Epithelial cell of esophagus (primary cell): ENCODE results near the gene NADK.
A peak's percentile ranks its signal among the peaks of the same experiment; 100 is the strongest.
"Not testable (repeated sequence)": the region's sequence is repeated elsewhere in the genome, so short reads cannot be mapped to it uniquely, and the experiment has no call there.

Experiments used
- DNase-seq: peaks from one replicate; pipeline ENCODE4 v3.0.0; 2010; ENCODE audit warnings: low read depth
- H3K4me3 ChIP-seq: 2 replicates; pipeline ENCODE4 v1.5.1; 2011; ENCODE audit warnings: mild to moderate bottlenecking, low read length, control low read depth
- CTCF ChIP-seq: IDR thresholded peaks from 2 replicates; pipeline ENCODE4 v1.5.1; 2011; ENCODE audit warnings: low read depth, mild to moderate bottlenecking, low read length, control low read depth, inconsistent platforms; ENCODE audit not compliant: insufficient read depth; ENCODE audit errors: missing control alignments

Gene NADK

GRCh38 chr1:1732381-1732780 lies 45.9 kb downstream of the NADK start:
- no peak overlapping the region for H3K4me3 ChIP-seq
- no peak for DNase-seq
- TF ChIP-seq CTCF: no peak

- TF ChIP-seq CTCF: no peak
- no peak overlapping the region for H3K4me3 ChIP-seq
- DNase-seq: no peak
Observed at GRCh38 chr1:1730870-1731269, 47.4 kb downstream of the NADK start.

GRCh38 chr1:1730230-1730629 lies 48.0 kb downstream of the NADK start:
- H3K4me3 ChIP-seq, DNase-seq: not testable (repeated sequence)

- not testable (repeated sequence) for DNase-seq, H3K4me3 ChIP-seq
Observed at GRCh38 chr1:1729116-1729816, 49.0 kb downstream of the NADK start.

DNA sequence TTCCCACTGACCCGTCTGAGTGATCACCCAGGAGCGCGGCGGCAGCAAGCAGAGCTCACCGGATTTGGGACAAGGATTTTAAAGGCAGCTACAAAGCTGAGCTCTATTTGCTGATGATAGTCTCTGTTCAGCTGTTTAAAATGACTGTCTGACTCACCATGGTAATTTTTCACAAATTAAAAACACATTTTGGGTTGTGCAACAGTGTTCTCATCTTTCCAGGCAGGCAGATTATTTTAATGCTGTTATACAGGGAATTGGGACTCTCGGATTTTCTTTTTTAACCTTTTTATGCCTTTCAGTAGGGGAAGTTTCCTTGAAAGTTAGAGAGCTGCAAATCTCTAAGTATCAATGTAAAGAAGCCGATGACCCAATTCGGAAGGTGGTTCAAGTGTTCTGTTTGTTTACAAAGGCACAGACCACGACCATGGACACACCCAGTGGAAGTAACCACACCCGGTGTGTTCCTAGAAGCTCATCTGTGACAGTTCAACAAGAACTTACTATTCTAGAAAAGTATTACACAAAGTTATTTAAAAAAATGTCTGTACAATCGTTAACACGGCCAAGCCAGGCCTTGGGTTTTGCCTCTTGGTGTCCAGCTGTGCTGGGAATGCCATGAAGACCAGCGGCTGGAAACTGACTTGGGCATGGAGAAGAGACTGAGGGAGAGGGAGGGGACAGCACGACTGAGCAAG lies 49.8 kb downstream of the NADK start:
- peak; percentile 53 for DNase-seq

DNA sequence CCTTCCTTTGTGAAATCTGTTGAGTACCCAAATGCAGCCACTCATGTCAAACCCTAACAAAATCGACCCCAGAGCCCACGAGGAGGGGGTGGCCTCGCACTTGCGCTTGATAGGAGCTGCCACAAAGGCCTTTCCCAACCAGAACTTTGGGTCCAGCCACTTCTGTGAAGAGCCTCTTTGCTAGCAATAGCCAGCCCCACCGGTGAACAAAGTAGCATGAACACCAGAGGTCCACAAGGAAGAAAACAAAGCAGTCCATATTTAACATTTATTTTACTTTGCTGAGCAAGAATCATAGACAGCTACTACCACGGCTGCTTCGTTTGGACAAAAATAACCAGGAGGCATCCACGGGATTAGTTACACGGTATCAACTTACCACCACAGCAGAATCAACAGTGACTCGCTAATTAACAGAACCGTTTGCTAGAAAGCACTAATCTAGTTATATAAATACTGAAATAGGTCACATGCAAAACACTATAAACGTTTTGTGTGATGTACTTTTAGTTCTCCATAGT lies 51.1 kb downstream of the NADK start:
- H3K4me3 ChIP-seq, DNase-seq: not testable (repeated sequence)

More for the DNA sequence above, 49.8 kb downstream of the NADK start:
- not testable (repeated sequence) for H3K4me3 ChIP-seq

GRCh38 chr1:1726088-1726487 lies 52.2 kb downstream of the NADK start:
- not testable (repeated sequence) for DNase-seq, H3K4me3 ChIP-seq

DNA sequence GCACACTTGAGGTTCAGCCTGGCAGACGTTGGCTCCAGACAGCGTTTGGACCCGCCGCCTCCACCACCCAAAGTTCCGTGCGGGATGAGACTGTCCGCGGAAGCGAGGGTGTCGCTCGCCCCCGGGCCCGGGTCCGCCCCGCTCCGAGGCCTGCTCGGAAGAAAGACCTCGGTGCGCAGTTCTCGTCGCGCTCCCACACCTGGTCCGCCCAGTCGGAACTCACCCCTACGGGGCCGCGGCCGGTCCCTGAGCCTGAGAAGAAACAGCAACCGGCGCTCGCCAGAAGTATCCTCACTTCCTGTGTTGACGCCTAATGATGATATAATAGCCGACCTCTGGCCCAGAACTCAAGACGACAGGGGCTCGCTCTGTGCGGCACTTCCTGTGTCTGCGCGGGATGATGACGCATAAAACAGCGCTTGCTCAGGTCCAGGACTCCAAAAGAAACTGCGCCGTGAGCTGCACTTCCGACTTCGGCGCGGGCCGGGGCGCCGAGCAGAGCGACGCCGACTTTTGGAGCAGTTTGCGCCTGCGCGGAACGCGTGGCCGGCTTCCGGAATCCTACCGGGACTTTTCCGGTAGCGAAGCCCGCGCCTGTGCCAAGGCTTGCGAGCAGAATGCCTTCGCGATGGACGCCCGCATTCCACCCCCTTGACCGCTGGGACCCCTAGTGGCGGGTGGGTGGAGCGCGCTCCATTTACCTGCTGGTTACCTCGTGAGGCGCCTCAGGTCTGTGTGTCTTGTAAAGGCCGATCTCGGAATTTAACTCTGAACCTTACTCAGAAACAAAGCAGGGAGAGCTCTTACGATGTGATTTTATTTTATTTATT lies 54.0 kb downstream of the NADK start, which contains the start of gene CDK11A:
TSS of gene CDK11A (minus strand) at position 323 of the 830 bp plus-strand sequence. CDS start 1,539 bp downstream, outside the sequence.
- TF ChIP-seq CTCF: peak; percentile 6
- peak; percentile 100 for DNase-seq
- peak within 1 kb of the TSS; percentile 60 for H3K4me3 ChIP-seq

DNA sequence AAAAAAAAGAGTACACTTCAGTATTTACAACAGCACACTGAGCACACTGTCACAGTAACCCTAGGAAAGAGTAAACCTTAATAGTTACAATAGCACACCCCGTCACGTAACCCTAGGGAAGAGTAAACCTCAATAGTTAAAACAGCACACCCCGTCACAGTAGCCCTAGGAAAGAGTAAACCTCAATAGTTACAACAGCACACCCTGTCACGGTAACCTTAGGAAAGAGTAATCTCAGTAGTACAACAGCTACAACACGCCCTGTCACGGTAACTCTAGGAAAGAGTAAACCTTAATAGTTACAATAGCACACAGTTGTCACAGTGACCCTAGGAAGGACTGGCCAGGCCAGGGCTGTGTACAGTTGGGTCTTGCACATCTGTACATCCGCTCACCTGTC lies 57.1 kb downstream of the NADK start:
- H3K4me3 ChIP-seq: no peak overlapping the region
- no peak for DNase-seq
- no peak for TF ChIP-seq CTCF

DNA sequence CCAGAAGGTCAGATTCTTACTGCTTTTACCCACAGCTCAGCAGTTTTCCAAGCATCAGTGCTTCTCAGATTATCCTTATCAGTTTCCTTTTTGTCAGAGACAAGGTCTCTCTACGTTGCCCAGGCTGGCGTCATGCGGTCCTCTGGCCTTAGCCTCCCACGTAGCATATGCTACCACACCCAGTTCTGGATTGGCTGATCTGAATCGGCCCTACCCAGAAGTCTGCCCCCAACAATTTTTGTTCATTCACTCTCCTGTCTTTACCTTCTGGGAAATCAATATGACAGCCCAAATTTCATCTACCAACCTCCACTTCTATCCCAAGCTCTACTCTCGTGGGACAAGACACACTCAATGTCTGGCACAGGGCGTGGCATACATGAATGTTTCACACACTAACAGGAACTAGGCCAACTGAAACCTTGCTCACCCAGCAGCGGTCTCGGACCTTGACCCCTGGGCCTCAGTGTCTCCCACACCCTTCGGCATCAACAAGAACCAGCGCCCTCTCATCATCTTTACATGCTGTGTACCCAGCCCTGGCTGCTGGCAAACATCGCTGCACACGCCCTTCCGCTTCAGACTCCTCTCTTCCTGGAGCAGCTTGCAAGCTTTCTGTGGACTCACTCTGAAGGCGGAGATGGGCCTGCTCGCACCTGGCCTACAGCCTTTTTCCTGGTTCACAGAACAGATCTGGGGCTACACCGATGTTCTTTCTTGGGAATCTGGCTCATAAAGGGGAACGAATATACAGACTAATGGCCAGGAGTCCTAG lies 63.0 kb downstream of the NADK start:
- not testable (repeated sequence) for H3K4me3 ChIP-seq, DNase-seq

DNA sequence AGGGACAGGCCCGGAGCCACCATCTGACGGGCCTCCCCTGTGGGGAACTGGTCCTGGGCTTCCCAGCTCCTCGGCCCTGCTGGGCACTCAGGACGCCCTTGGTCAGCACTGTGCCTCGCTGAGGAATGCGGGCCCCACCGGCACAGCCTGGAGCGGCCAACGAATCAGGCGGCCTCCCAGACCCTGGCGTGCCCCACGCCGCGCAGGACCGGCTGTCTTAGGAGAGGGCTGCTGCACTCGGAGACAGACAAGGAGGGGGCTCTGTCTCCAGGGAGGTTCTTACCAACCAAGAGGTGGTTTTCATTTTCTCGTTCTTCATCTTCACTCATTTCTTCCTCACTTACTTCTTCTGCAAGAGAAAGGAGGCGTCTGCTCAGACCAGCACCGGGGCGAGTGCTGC lies 70.4 kb downstream of the NADK start:
- H3K4me3 ChIP-seq, DNase-seq: not testable (repeated sequence)

DNA sequence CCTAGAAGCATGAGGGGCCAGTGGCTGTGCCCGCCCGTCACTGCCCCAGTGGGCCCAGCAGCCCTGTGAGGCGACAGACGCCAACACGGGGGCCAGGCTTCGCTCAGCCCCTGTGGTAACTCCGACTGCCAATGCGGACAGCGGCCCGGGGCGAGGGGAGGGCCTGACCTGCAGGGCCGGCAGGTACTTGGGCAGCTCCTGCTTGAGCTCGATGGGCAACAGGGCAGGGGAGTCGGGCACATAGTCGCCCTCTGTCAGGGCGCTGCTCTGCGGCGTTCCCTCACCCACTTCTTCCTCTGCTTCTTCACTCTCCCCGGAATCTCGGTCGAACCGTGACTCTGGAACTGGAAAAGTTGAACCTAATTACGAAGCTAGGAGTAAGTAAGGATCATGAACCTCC lies 71.0 kb downstream of the NADK start:
- H3K4me3 ChIP-seq, DNase-seq: not testable (repeated sequence)

DNA sequence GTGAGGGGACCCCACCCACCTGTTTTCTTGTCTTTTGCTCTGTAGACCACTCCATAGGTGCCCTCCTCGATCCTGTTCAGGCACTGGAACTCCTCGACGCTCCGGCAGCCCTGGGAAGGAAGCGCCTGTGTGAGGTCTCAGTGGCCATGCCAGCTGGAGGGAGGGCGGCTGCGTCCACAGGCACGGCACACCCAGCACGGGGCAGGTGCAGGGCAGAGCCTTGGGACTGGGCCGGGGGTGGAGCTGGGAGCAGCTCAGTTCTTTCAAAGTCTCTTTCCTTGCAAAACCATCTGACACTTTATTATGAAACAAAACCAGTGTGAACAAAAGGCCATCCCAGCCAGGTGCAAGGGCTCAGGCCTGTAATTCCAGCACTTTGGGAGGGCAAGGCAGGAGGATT lies 72.6 kb downstream of the NADK start:
- DNase-seq, H3K4me3 ChIP-seq: not testable (repeated sequence)
